Measurements from ENCODE around the gene CDT1.

Gene CDT1

GRCh38 chr16:88842806-88843205, 39.2 kb downstream of the CDT1 start:
- H3K4me3 ChIP-seq (ENCODE audit: low read length): no peak overlapping the region
- H3K4me1 ChIP-seq (ENCODE audit: control insufficient read depth, insufficient read depth, low read length): no peaks in the 10 kb centered on the region
- H3K27me3 ChIP-seq (ENCODE audit: control insufficient read depth, insufficient read depth, low read length): no peaks in the 10 kb centered on the region
- no peaks in the 10 kb centered on the region for H3K36me3 ChIP-seq (ENCODE audit: control insufficient read depth, insufficient read depth, low read length)
- no peaks in the 10 kb centered on the region for H3K9me3 ChIP-seq (ENCODE audit: control insufficient read depth, low read length)
- no peak overlapping the region for H3K9ac ChIP-seq (ENCODE audit: low read length)

GRCh38 chr16:88843256-88843655, 39.7 kb downstream of the CDT1 start:
- H3K36me3 ChIP-seq (ENCODE audit: control insufficient read depth, insufficient read depth, low read length): no peaks in the 10 kb centered on the region
- H3K27me3 ChIP-seq (ENCODE audit: control insufficient read depth, insufficient read depth, low read length): no peaks in the 10 kb centered on the region
- H3K4me3 ChIP-seq (ENCODE audit: low read length): no peak overlapping the region
- no peaks in the 10 kb centered on the region for H3K9me3 ChIP-seq (ENCODE audit: control insufficient read depth, low read length)
- no peaks in the 10 kb centered on the region for H3K4me1 ChIP-seq (ENCODE audit: control insufficient read depth, insufficient read depth, low read length)
- H3K9ac ChIP-seq (ENCODE audit: low read length): no peak overlapping the region

GRCh38 chr16:88844419-88845036, 40.9 kb downstream of the CDT1 start:
- Histone ChIP-seq H3K27me3 (ENCODE audit: control insufficient read depth, insufficient read depth, low read length) (no peaks in the 10 kb centered on the region), H3K4me3 (ENCODE audit: low read length) (no peak overlapping the region), H3K9ac (ENCODE audit: low read length) (no peak overlapping the region), H3K36me3 (ENCODE audit: control insufficient read depth, insufficient read depth, low read length) (no peaks in the 10 kb centered on the region), H3K4me1 (ENCODE audit: control insufficient read depth, insufficient read depth, low read length) (no peaks in the 10 kb centered on the region), H3K9me3 (ENCODE audit: control insufficient read depth, low read length) (no peaks in the 10 kb centered on the region)

- Histone ChIP-seq H3K4me3 (ENCODE audit: low read length) (no peak overlapping the region), H3K36me3 (ENCODE audit: control insufficient read depth, insufficient read depth, low read length) (no peaks in the 10 kb centered on the region), H3K4me1 (ENCODE audit: control insufficient read depth, insufficient read depth, low read length) (no peaks in the 10 kb centered on the region), H3K27me3 (ENCODE audit: control insufficient read depth, insufficient read depth, low read length) (no peaks in the 10 kb centered on the region), H3K9ac (ENCODE audit: low read length) (no peak overlapping the region), H3K9me3 (ENCODE audit: control insufficient read depth, low read length) (no peaks in the 10 kb centered on the region)
These were observed 42.5 kb downstream of the CDT1 start for GRCh38 chr16:88846088-88846487.

- Histone ChIP-seq H3K27me3 (ENCODE audit: control insufficient read depth, insufficient read depth, low read length) (no peaks in the 10 kb centered on the region), H3K9me3 (ENCODE audit: control insufficient read depth, low read length) (no peaks in the 10 kb centered on the region), H3K36me3 (ENCODE audit: control insufficient read depth, insufficient read depth, low read length) (no peaks in the 10 kb centered on the region), H3K4me1 (ENCODE audit: control insufficient read depth, insufficient read depth, low read length) (no peaks in the 10 kb centered on the region), H3K9ac (ENCODE audit: low read length) (no peak overlapping the region), H3K4me3 (ENCODE audit: low read length) (no peak overlapping the region)
These were observed 44.1 kb downstream of the CDT1 start for GRCh38 chr16:88847654-88848053.

- H3K4me1 ChIP-seq (ENCODE audit: control insufficient read depth, insufficient read depth, low read length): no peaks in the 10 kb centered on the region
- H3K9me3 ChIP-seq (ENCODE audit: control insufficient read depth, low read length): no peaks in the 10 kb centered on the region
- H3K36me3 ChIP-seq (ENCODE audit: control insufficient read depth, insufficient read depth, low read length): no peaks in the 10 kb centered on the region
- H3K4me3 ChIP-seq (ENCODE audit: low read length): no peak overlapping the region
- no peaks in the 10 kb centered on the region for H3K27me3 ChIP-seq (ENCODE audit: control insufficient read depth, insufficient read depth, low read length)
- no peak overlapping the region for H3K9ac ChIP-seq (ENCODE audit: low read length)
These were observed 45.0 kb downstream of the CDT1 start for GRCh38 chr16:88848557-88848956.

- Histone ChIP-seq H3K4me3 (ENCODE audit: low read length) (no peak overlapping the region), H3K9ac (ENCODE audit: low read length) (no peak overlapping the region), H3K4me1 (ENCODE audit: control insufficient read depth, insufficient read depth, low read length) (peaks cover 6% of the 10 kb centered on the region), H3K9me3 (ENCODE audit: control insufficient read depth, low read length) (no peaks in the 10 kb centered on the region), H3K27me3 (ENCODE audit: control insufficient read depth, insufficient read depth, low read length) (no peaks in the 10 kb centered on the region), H3K36me3 (ENCODE audit: control insufficient read depth, insufficient read depth, low read length) (no peaks in the 10 kb centered on the region)
These were observed 47.1 kb downstream of the CDT1 start for GRCh38 chr16:88850531-88851199.

GRCh38 chr16:88851616-88852015, 48.0 kb downstream of the CDT1 start:
- no peaks in the 10 kb centered on the region for H3K36me3 ChIP-seq (ENCODE audit: control insufficient read depth, insufficient read depth, low read length)
- H3K27me3 ChIP-seq (ENCODE audit: control insufficient read depth, insufficient read depth, low read length): no peaks in the 10 kb centered on the region
- peaks cover 11% of the 10 kb centered on the region for H3K4me1 ChIP-seq (ENCODE audit: control insufficient read depth, insufficient read depth, low read length)
- H3K4me3 ChIP-seq (ENCODE audit: low read length): no peak overlapping the region
- H3K9ac ChIP-seq (ENCODE audit: low read length): no peak overlapping the region
- H3K9me3 ChIP-seq (ENCODE audit: control insufficient read depth, low read length): no peaks in the 10 kb centered on the region

- H3K9me3 ChIP-seq (ENCODE audit: control insufficient read depth, low read length): no peaks in the 10 kb centered on the region
- H3K36me3 ChIP-seq (ENCODE audit: control insufficient read depth, insufficient read depth, low read length): no peaks in the 10 kb centered on the region
- no peak overlapping the region for H3K9ac ChIP-seq (ENCODE audit: low read length)
- H3K27me3 ChIP-seq (ENCODE audit: control insufficient read depth, insufficient read depth, low read length): no peaks in the 10 kb centered on the region
- no peak overlapping the region for H3K4me3 ChIP-seq (ENCODE audit: low read length)
- peaks cover 18% of the 10 kb centered on the region for H3K4me1 ChIP-seq (ENCODE audit: control insufficient read depth, insufficient read depth, low read length)
These were observed 49.8 kb downstream of the CDT1 start for GRCh38 chr16:88853325-88853941.

GRCh38 chr16:88854306-88855111, 50.9 kb downstream of the CDT1 start:
- no peak overlapping the region for H3K4me3 ChIP-seq (ENCODE audit: low read length)
- peaks cover 18% of the 10 kb centered on the region for H3K4me1 ChIP-seq (ENCODE audit: control insufficient read depth, insufficient read depth, low read length)
- no peaks in the 10 kb centered on the region for H3K36me3 ChIP-seq (ENCODE audit: control insufficient read depth, insufficient read depth, low read length)

GRCh38 chr16:88855176-88855575, 51.6 kb downstream of the CDT1 start:
- Histone ChIP-seq H3K36me3 (ENCODE audit: control insufficient read depth, insufficient read depth, low read length) (no peaks in the 10 kb centered on the region), H3K9ac (ENCODE audit: low read length) (no peak overlapping the region), H3K27me3 (ENCODE audit: control insufficient read depth, insufficient read depth, low read length) (no peaks in the 10 kb centered on the region)

More at GRCh38 chr16:88854306-88855111, 50.9 kb downstream of the CDT1 start:
- Histone ChIP-seq H3K9ac (ENCODE audit: low read length) (no peak overlapping the region), H3K9me3 (ENCODE audit: control insufficient read depth, low read length) (no peaks in the 10 kb centered on the region), H3K27me3 (ENCODE audit: control insufficient read depth, insufficient read depth, low read length) (no peaks in the 10 kb centered on the region)

GRCh38 chr16:88855736-88856121, 52.1 kb downstream of the CDT1 start:
- Histone ChIP-seq H3K36me3 (ENCODE audit: control insufficient read depth, insufficient read depth, low read length) (no peaks in the 10 kb centered on the region), H3K9ac (ENCODE audit: low read length) (peak overlapping the region; percentile 53), H3K4me3 (ENCODE audit: low read length) (no peak overlapping the region), H3K9me3 (ENCODE audit: control insufficient read depth, low read length) (no peaks in the 10 kb centered on the region), H3K27me3 (ENCODE audit: control insufficient read depth, insufficient read depth, low read length) (no peaks in the 10 kb centered on the region), H3K4me1 (ENCODE audit: control insufficient read depth, insufficient read depth, low read length) (peaks cover 18% of the 10 kb centered on the region)

More at GRCh38 chr16:88855176-88855575, 51.6 kb downstream of the CDT1 start:
- peaks cover 18% of the 10 kb centered on the region for H3K4me1 ChIP-seq (ENCODE audit: control insufficient read depth, insufficient read depth, low read length)
- no peak overlapping the region for H3K4me3 ChIP-seq (ENCODE audit: low read length)
- H3K9me3 ChIP-seq (ENCODE audit: control insufficient read depth, low read length): no peaks in the 10 kb centered on the region

All from mucosa of stomach (tissue), 1 donor.